Activated CD4-positive, CD25-positive, alpha-beta regulatory T cell treated with anti-CD3 and anti-CD28 coated beads, Interleukin-2, amount 50 U/mL, for 72 hours (primary cell): ENCODE measurements around the gene ARHGEF28.

ENCODE experiments used
- DNase-seq: peaks from one replicate; pipeline ENCODE4 v3.0.0; 2021

Gene ARHGEF28

GRCh38 chr5:73950441-73950873, 324.5 kb downstream of the ARHGEF28 start:
- no peak for DNase-seq

- DNase-seq: no peak
Measured at GRCh38 chr5:73950912-73951430, 325.0 kb downstream of the ARHGEF28 start.

GRCh38 chr5:73952872-73953271, 326.9 kb downstream of the ARHGEF28 start:
- no peak for DNase-seq

GRCh38 chr5:73954381-73954780, 328.4 kb downstream of the ARHGEF28 start:
- DNase-seq: no peak

- no peak for DNase-seq
Measured at GRCh38 chr5:73955271-73955846, 329.4 kb downstream of the ARHGEF28 start.

GRCh38 chr5:73957397-73958001, 331.5 kb downstream of the ARHGEF28 start:
- DNase-seq: no peak

- no peak for DNase-seq
Measured at GRCh38 chr5:73958037-73958436, 332.0 kb downstream of the ARHGEF28 start.

- DNase-seq: no peak
Measured at GRCh38 chr5:73960023-73960422, 334.0 kb downstream of the ARHGEF28 start.

- DNase-seq: no peak
Measured at GRCh38 chr5:73960426-73960825, 334.4 kb downstream of the ARHGEF28 start.

GRCh38 chr5:73962801-73963425, 336.9 kb downstream of the ARHGEF28 start:
- DNase-seq: no peak

- DNase-seq: no peak
Measured at GRCh38 chr5:73964352-73964865, 338.4 kb downstream of the ARHGEF28 start.

- DNase-seq: no peak
Measured at GRCh38 chr5:73966451-73966850, 340.5 kb downstream of the ARHGEF28 start.

- DNase-seq: no peak
Measured at GRCh38 chr5:73967347-73967746, 341.4 kb downstream of the ARHGEF28 start.

- no peak for DNase-seq
Measured at GRCh38 chr5:73968246-73968645, 342.2 kb downstream of the ARHGEF28 start.

GRCh38 chr5:73968729-73969128, 342.7 kb downstream of the ARHGEF28 start:
- DNase-seq: no peak

GRCh38 chr5:73969195-73970036, 343.4 kb downstream of the ARHGEF28 start:
- no peak for DNase-seq

GRCh38 chr5:73971326-73971725, 345.3 kb downstream of the ARHGEF28 start:
- no peak for DNase-seq

- no peak for DNase-seq
Measured at GRCh38 chr5:73973135-73973534, 347.1 kb downstream of the ARHGEF28 start.

GRCh38 chr5:73974871-73975360, 348.9 kb downstream of the ARHGEF28 start:
- DNase-seq: no peak

- DNase-seq: no peak
Measured at GRCh38 chr5:73975845-73976244, 349.8 kb downstream of the ARHGEF28 start.

- DNase-seq: no peak
Measured at GRCh38 chr5:73977146-73977545, 351.1 kb downstream of the ARHGEF28 start.

GRCh38 chr5:73979321-73979720, 353.3 kb downstream of the ARHGEF28 start:
- no peak for DNase-seq

GRCh38 chr5:73981704-73982103, 355.7 kb downstream of the ARHGEF28 start:
- no peak for DNase-seq
